Endothelial cell of hepatic sinusoid (primary cell): ENCODE data around the gene CHCHD6.

ENCODE experiments used
- in situ Hi-C: cut with HindIII; loops from 2 replicates; pipeline ENCODE4 v1.10.0; 2017; ENCODE audit warnings: low sequenced_read_pairs

CHCHD6 gene

DNA sequence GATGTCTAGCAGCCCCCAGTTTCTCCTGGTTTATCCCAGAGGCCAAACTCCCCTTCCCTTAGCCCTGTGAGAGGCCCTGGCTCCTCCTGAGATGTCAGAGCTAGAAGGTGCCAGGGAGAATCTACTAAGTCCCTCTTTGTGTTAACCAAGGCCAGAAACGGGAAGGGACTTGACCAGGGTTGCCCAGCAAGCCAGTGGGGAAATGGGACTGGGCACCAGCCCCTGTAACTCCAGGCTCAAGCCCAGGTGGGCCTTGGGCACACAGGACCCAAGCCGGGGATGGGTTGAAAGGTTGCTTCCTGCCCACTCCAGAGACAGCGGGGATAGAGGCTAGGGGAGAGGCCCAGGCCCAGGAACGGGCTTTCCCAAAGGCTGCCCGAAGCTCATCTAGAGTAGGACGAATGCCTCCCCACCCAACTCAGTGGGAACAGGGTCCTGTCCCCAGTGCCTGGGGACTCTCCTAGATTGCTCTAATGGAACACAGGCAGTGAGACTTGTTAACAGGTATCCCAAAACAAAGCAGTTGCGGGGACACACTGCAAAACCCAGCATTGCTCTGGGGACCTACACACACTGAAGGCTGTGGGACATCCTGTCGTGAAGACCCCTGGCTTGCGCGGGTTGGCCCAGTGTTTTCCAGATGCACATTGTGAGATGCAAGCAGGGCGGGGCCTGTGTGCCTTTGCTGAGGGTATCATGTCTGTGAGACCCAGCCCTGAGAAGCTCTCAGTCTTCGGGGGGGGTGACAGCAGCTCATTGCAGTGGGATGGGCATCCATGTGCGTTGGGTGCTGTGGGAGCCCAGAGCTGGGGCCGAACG is 36.2 kb upstream of the CHCHD6 start:
- in situ Hi-C loops = no loop called here

DNA sequence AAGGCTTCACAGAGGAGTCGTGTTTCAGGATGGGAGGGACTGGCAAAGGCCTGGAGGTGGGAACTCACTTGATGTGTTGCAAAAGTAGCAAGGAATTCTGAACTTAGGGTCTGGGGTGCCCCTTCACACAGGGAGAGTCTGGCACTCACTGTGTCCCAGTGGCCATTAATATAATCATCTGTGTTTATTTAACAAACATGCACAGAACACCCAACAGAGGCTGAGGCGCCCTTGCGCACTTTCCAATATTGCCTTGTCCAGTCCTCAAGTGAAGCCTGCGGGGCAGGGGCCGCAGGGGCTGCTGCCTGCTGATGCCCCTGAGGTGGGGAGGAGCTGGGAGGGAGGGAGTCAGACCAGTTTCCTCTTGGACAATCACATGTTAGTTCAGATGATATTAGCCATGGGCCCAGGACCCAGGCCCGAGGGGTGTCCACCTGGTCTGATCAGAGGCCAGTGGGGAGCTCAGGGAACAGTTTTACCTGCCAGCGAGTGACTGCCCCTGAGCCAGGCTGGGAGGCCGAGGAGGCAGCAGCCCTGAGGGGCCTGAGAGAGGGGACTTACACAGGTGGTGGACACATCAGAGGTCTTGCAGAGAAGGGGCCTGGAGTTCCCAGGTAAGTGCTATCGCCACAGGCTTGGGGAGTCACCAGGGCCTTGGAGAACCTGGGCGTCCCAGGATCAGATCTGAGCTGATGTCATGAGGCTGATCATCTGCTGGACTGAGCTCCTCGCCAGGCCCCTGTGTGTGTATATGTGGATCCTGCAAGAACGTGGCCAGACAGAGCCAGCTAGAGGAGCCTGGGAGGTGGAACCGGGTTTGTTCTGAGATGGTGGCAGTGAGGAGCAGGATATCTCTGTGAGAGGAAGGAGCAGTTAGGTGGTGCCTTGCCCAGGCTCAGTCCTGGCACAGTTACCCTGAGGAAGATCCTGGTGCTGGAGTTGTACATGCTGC is 35.3 kb upstream of the CHCHD6 start:
- in situ Hi-C loops = no loop called here

DNA sequence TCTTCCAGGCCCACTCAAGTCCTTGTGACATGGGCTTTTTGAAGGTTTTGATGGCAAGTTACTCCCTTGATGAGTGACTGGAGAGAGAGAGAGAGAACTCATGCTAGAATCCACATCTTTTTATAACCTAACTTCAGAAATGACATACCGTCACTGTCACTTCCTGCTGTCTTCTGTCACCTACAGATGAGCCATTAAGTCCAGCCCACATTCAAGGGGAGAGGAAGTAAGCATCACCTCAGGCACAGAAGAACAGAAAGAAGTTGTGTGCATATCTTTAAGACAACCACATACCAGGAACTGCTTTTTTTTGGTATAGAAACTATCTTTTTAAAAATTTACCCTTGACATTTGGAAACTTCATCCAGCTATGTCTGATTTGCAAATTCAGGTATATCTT is 32.5 kb upstream of the CHCHD6 start:
- in situ Hi-C loops = loop anchor here (10.0 kb wide), 1 partner anchor 373 kb away; no protein-coding TSS in a partner anchor

DNA sequence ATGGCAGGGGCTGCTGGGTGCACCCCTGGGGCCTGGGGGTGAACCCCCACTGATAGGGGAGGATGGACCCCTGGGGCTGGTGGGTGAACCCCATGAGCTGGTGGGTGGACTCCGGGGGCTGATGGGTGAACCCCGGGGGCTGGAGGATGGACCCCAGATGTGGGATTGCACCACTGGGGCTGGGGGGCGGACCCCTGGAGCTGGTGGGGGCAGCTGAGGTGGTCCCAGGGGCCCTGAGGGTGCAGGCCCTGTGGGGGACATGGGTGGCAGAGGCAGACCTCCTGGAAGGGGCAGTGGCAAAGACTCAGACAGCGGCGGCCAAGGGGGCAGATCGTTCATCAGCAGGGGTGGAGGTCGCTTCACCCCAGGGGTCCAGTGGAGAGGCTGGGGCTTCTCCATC is 31.7 kb upstream of the CHCHD6 start:
- in situ Hi-C loops = loop anchor here (10.0 kb wide), 1 partner anchor 372 kb away; no protein-coding TSS in a partner anchor

DNA sequence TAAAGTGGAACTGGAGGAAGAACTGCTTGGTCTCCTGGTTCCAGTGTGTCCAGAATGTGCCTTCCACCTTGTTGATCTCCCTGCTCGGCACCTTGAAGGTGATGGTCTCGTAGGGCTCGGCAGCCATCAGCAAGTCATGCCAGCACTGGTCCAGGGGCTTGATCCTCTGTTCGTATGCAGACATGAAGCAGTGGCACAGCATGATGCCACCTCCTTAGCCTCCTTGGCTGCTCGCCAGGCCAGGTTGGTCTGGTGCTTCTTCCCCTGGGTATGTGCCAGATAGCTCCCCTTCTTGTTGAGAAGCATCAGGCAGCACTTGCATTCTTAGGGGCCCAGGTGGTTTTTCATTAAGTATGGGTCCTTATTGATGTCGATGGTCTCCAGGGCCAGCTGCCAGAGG is 31.3 kb upstream of the CHCHD6 start:
- in situ Hi-C loops = loop anchor here (10.0 kb wide), 1 partner anchor 372 kb away; no protein-coding TSS in a partner anchor

DNA sequence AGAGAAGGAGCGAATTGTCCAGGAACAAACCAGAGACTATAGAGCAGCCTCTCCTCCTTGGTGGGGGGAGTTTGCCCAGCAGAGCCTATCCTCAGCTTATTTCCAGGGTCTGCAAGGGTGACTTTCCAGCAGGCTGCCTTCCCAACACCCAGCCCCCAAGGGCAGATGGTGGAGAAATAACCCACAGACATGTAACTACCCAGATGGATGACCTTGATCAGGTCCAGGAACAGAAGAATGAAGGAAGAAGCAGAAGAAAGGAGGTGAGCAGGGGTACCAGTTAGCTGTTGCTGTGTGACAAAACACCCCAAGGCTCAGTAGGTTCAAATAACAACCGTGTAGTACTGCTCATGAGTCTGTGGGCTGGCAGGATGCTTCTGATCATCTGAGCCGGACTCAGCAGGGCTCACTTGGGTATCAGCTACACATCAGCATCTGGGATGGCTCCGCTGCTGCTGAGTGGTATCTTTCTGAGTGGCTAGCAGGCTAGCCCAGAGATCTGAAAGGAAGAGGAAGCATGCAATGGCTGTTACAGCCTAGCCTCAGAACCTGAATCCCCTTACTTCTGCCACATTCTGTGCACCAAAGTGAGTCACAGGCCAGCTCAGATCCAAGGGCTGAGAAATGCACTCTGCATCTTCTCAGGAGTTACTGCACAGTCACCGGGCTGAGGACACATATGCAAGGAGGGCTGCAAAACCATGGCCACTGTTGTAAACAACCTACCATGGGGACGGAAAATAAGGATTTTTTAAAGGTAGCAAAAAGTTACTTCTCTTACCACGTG is 26.9 kb upstream of the CHCHD6 start:
- in situ Hi-C loops = loop anchor here (10.0 kb wide), 1 partner anchor 368 kb away; no protein-coding TSS in a partner anchor

DNA sequence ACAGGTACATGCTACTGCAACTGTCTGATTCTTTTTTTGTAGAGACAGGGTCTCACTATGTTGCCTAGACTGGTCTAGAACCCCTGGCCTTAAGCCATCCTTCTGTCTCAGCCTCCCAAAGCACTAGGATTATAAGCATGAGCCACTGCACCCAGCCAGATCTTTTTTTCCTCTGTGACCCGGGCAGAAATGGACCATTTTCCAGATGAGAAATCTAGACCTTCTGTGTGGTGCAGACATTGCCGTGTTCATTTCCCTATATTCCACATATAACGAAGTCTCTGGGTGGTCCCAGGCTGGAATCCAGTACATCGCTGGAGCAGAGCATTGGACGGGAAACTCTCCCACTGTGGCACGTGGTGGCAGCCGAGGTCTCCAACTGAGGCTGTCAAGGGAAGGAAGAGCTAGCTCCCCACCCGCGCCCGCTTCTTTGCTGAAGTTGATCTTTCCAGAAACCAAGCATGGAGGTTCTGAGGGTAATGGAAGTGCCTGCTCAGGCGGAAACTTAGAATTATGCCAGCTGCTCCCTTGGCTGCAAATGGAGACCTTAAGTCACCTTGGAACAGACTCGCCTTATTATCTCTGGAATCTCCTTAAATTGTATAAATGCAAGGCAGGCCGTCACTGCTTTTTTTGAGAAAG is 26.1 kb upstream of the CHCHD6 start:
- in situ Hi-C loops = loop anchor here (10.0 kb wide), 1 partner anchor 367 kb away; no protein-coding TSS in a partner anchor

DNA sequence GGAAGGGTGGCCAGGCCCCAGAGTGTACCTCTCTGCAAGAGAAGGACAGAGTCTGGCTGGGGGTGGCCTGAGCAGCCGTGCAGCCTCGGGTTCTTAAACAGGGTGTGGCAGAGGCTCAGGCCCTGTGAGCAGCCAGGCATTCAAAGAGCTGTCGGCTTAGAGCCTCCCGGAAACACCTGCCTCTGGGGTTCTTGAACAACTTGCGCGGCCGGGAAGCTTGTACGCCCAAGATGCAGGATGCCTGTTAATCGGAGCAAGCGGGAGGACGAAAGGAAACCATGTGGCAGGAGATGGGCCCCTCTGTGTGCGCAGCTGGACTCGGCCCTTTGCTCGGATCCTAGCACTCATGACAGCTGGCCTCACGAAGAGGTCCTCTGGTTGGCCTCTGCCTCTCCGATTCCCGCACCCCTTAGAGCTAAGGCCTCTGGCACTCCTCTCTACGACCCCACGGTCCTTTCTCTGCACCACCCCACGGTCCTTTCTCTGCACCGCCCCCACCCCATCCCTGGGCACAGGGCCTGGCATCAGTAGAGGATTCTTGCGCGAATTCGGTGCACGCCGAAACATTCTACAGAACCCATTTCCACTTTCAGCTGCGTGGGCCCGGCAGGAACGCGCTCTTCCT is 25.2 kb upstream of the CHCHD6 start:
- in situ Hi-C loops = loop anchor here (10.0 kb wide), 1 partner anchor 366 kb away; no protein-coding TSS in a partner anchor

DNA sequence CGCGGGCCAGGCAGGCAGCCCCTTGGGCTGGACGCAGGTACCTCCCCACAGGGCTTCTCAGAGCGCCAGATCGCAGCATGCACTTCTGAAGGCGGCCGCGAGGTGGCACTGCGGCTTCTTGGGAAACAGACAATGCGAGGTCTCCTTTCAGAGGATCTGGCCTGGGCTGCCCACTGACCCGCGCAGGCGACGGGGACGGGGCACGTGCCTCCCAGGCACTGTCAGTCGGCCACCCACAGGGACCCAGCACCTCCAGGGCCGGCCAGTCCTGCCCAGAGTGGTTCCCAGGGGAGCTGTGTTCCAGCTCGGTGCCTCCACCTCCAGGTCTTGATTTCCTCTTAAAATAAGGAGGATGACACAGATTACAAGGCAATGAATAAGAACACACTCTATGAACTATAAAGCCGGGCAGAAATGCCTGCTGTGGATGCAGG is 24.7 kb upstream of the CHCHD6 start:
- in situ Hi-C loops = loop anchor here (10.0 kb wide), 1 partner anchor 365 kb away; no protein-coding TSS in a partner anchor

DNA sequence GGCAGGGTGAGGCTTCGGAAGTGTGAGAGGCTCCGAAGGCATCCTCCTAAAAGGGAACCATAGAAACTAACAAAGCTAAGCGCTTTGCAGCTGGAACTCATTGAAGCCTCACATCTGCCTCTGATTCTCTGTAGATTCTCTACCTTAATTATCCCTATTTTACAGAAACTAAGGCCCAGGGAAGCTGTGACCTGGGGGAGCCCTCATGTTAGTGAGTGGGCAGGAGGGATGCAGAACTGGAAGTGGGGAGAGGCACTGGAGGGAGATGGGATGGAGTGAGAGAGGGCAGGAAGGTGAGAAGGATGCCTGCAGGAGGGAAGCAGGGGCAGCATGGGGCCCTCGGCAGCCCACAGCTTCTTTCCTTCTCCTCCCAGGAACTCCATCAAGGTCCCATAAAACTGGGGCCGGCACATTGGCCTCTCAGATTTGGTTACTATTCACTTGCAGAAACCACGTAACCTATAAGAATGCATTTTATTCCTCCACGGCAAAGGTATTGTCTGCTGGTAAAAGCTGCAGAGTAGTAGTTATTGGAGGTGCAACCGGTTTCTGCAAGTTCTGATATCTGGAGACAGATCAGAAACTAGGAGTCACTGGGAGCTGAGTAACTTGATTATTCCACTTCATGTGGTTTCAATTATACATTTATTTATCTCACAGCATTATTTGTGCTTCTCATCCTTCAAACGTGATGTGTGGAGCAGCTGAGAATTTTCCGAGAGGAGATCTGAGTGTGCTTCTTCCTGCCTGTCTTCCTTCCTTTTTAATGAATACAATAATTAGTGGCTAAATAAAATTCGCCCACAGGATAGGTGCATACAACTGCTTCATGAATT is 24.0 kb upstream of the CHCHD6 start:
- in situ Hi-C loops = loop anchor here (10.0 kb wide), 1 partner anchor 365 kb away; no protein-coding TSS in a partner anchor

DNA sequence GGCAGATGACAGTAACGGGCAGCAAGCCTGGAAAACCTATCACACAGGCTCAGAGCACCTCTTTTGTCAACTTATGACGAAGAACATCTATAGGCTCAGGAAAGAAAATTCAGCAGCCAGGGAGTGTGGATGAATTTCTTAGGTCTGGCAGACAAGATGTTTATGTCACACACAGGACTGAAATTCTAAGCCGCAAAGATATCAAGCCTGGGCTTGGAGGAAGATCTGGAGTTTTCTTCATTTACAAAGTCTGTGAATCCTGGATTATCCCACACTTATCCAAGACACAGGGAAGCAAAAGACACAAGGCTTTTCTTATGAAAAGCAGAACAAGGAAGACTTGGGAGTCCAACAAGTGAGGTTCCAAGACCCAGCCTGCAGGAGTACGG is 23.4 kb upstream of the CHCHD6 start:
- in situ Hi-C loops = no loop called here

DNA sequence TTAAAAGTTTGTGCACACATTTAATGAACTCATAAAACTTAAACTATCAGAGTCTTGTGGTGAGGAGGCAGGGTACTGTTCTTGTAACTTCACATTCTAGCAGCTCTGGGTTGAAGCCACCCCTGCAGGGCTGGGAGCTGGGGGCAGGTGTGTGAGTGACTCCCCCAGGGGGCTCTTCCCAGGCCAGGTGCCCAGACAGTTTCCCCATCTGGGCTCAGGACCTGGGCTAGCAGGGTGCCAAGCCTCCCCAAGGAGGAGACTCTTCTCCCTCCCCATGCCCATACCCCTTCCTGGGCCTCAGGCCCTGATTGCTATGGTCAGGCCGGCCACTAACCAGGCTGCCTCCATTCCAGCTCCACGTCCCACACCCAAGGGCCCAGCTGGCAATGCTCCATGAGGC is 22.0 kb upstream of the CHCHD6 start:
- in situ Hi-C loops = no loop called here

DNA sequence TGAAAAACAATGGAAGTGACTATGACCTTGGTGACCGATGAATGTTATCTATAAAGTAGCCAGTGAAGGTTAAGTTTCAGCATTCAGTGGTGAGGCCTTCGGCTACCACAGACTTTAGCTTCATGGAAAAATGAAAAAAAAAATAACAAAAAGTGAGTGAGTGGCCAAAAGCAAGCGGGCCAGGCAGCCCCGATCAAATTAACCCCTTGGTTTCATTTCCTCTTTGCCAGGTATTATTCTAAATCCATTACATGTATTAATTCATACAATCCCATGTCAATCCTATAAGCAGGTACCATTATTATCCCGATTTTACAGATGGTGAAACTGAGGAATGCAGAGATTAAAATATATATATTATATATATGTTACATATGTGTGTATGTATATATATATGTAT is 21.0 kb upstream of the CHCHD6 start:
- in situ Hi-C loops = no loop called here

DNA sequence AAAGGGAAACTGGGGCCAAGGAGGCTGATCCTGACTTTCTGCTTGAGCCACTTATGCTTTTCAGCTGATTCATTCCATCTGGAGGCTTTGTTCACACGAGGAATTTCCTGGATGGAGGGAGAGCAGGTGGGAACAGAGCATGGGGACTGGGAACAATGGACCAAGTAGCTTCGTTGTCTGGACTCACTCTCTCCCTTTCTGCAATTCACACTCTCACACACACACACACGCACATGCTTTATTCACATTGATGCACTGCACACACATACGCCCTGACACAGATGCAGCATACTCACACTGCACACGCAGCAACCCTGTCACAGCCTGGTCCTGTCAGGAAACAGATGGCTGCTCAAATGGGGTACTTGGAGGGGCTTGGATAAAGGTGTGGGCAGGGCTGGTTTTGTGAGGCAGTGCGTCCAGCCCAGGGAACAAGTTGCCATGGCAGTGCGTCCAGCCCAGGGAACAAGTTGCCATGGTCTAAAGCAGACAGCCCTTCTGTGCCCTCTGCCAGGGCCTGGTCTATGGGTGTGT is 19.8 kb upstream of the CHCHD6 start:
- in situ Hi-C loops = no loop called here

DNA sequence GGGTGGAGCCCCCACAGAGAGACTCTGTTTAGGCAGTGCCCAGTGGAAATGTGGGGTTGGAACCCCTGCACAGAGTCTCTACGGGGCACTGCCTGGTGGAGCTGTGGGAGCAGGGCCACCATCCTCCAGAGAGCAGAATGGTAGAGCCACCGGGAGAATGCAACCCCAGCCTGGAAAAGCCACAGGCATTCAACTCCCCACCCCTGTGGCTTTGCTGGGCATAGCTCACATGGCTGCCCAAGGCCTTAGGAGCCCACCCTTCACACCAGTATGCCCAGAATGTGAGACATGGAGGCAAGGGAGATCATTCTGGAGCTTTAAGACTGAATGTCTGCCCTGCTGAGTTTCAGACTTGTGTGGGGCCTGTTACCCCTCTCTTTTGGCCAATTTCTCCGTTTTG is 19.0 kb upstream of the CHCHD6 start:
- in situ Hi-C loops = no loop called here

DNA sequence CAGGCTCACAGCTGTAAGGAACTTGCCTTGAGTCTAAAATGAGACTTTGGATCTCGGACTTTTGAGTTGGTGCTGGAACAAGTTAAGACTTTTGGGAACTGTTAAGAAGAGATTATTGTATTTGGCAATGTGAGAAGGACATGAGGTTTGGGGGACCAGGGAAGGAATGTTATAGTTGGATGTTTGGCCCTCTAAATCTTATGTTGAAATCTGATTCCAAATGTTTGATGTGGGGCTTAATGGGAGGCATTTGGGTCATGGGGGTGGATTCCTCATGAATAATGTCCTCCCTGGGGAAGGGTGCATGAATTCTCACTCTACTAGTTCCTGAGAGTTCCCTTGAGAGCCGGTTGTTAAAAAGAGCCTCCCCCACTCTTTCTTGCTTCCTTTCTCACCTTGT is 18.5 kb upstream of the CHCHD6 start:
- in situ Hi-C loops = no loop called here

DNA sequence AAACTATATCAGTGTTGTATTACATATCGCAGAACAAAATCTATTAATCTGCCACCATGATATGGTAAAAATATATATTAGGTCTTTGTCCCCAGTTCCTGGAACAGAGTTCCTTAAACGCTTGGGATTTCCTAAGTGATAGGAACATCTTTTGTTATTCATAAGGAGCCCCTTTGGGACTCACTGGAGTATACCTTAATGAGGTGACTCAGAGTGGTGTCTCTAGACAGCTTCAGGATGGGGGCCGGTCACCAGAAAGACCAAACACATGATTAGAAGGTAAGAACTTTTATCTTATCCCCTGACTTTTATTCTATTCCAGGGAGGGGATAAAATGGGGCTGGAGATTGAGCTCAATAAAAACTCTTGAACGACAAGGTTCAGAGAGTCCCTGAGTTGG is 12.3 kb upstream of the CHCHD6 start:
- in situ Hi-C loops = no loop called here

DNA sequence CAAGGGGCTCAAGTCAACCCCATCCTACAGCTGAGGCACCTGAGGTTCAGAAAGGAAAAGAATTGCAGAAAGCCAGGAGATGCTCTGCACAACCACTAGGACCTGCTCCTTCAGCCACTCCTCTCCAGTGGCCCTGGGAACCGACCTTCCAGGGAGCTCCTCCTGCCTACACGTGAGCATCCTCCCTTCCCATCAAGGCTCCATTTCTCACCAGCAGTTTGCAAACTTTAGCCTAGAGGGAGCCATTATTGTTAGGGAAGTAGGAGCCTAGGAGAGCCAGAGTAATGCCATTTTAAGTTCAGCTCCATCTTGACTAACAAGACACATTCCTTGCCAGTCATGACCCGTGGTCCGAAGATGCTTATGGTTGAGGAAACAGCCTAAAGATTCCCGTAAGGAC is 11.2 kb upstream of the CHCHD6 start:
- in situ Hi-C loops = no loop called here
